ENCODE data around the gene SLC15A3. TPM values are rescaled to one million over a fixed set of nuclear protein-coding genes. Genes with fewer than 3 reads are reported as not detected.

Gene SLC15A3
- 10 to 100 TPM; 14.7 to 21.2 (median 20.6) TPM for polyA plus RNA-seq (ENCODE audit: insufficient read depth in 1 of 5, insufficient read length in 5 of 5, low replicate concordance in 1 of 5)
- long read RNA-seq, donor 1, partial matches to known transcripts = 0 of 2 reads
- long read RNA-seq, donor 1, other reads (novel, unspliced or antisense) = 0 of 2 reads
- long read RNA-seq, donor 2, partial matches to known transcripts = 0 of 1 reads
- long read RNA-seq, donor 2, other reads (novel, unspliced or antisense) = 0 of 1 reads
- long read RNA-seq, donor 3, full-length matches to known transcripts = 5 of 5 reads
- long read RNA-seq, donor 3, partial matches to known transcripts = 0 of 5 reads
- long read RNA-seq, donor 3, other reads (novel, unspliced or antisense) = 0 of 5 reads
- long read RNA-seq, donor 4, partial matches to known transcripts = 0 of 1 reads
- long read RNA-seq, donor 4, other reads (novel, unspliced or antisense) = 0 of 1 reads
- long read RNA-seq, donor 5, partial matches to known transcripts = 0 of 2 reads
- long read RNA-seq, donor 5, other reads (novel, unspliced or antisense) = 0 of 2 reads
- long read RNA-seq, donor 6, full-length matches to known transcripts = 2 of 2 reads
- long read RNA-seq, donor 6, partial matches to known transcripts = 0 of 2 reads
- long read RNA-seq, donor 6, other reads (novel, unspliced or antisense) = 0 of 2 reads
- long read RNA-seq, donor 7, partial matches to known transcripts = 0 of 2 reads
- long read RNA-seq, donor 7, other reads (novel, unspliced or antisense) = 0 of 2 reads
- long read RNA-seq, donor 8, partial matches to known transcripts = 0 of 1 reads
- long read RNA-seq, donor 8, other reads (novel, unspliced or antisense) = 0 of 1 reads

DNA sequence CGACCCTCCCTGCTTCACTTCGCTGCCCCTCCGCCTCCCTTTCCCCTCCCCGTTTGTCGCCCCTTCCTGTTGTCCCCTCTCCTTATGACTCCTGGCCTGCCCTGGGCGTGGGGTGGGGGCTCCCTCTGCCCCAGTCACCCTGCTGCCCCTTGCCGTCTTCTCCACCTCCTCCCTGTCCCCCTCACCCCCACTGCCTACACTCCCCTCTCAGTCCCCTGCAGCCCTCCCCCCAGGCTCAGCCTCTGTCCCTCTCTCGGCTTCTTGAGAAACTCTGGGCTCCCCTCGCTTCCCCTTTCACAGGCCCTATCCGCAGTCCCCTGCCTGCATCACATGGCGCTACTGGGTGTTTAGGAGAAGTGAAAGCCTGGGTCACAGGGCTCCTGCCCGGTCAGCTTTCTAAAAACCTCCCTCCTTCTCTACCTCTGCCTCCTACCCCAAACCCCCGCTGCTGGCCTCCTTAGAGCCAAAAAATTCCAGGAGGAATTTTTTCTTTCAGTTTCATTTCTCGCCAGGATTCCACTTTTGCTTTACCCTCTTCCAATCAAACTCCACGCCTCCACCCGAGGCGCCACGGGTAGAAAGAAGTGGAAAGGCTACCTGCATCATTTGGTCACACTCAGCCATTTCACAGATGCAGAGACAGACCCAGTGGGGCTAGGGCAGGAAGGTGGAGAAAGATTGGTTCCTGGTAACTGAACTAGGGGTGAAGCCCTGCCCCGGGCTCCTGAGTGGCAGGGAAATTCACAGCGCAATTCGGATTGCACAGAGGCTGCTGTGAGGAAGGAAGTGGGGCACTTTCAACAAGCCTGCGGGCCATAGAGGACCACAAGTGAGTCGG lies at the start of gene SLC15A3:
TSS of gene SLC15A3 (minus strand) at position 273 of the 838 bp plus-strand sequence. CDS start 625 bp downstream, outside the sequence.
- peak; percentile 57 to 65 for DNase-seq

DNA sequence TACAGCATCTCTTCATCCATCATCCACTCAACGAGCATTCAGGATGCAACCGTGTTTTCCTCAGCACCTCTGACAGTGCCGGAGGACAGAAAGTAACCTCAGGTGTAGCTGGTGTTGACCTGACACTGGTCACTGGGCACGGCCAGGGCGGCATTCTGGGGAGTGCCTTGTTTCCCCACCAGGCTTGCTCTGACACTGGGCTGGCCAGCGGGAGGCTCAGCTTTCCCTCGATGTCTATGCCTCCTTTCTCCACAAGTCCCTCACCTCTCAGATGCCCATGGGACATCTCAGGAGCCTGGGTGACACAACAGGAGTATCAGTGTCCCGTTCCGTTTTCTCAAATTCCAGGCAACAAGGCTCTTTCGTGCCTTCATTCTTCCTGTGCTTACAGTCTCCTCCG lies 48.5 kb upstream of the SLC15A3 start:
- DNase-seq = no peak

DNA sequence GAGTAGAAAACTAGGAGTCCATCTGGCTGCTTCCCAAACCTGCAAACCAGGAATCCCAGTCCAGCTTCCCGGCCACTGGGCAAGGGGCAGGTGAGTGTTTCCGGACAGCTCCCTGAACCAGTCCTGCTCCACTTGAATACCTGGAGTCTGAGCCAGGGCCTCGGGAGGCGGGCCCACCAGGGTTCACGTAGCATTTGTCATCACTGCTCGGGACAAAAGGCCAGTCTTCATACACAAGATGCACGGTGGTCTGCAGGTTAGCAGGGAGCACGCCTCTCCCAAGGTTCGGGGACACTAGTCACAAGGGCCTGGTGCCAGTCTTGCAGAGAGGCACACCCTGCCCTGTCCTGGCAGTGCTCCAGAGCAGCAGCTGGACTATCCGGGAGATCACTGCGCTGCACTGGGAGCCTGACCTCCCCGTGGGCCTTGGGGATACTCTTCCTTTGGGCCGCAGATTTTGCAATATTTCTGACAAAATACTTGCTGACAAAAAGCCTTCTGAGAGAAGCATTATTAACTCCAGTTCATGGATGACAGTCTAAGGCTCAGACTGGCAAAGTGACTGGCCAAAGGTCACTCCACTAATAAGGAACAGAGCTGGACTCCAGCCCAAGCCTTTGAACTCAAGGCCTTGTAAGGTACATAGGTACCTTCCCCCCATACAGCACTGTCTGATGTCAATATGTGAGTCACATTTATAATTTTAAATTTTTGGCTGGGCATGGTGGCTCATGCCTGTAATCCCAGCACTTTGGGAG lies 44.6 kb upstream of the SLC15A3 start:
- no peak for DNase-seq

DNA sequence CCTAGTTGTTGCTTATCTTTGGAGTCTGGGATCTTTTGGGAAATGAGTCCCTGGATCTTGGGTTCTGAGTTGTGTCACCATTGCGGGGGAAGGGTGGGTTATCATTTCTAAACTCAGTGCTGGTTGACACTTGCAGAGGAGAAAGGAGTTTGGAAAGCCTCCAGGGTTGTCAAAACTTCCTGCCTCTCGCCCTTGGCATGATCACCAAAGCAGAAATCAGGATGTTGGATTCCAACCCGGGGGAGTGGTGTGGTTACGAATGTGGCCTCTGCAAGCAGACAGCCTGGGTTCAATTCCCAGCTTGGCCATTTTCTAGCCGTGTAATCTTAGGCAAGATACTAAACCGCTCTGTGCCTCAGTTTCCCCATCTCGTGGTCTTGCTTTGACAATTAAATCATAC lies 43.8 kb upstream of the SLC15A3 start:
- no peak for DNase-seq

DNA sequence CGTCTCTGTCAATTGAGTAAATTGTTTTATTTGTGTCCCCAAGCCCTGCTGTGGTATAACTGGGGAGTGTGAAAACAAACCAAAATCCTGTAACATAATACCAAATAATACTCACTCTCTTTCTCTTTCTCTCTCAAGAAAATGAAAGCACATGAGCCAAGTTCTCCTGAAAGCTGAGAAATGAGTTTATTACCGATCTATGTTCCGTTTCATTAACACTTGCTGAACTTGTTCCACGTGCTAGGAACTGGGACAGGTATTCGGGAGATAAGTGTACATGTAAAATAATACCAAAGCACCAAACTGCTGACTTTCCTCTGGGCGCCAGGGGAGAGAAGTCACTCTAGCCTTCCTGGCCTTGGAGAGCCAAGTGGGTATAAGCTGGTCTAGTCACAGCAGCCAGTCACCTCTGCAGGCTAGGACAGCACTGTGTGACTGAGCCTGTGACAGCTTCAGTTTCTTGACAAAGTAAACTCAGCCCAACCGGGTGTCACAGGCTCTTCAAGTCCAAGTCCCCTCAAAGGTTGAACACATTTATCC lies 42.6 kb upstream of the SLC15A3 start:
- no peak for DNase-seq

DNA sequence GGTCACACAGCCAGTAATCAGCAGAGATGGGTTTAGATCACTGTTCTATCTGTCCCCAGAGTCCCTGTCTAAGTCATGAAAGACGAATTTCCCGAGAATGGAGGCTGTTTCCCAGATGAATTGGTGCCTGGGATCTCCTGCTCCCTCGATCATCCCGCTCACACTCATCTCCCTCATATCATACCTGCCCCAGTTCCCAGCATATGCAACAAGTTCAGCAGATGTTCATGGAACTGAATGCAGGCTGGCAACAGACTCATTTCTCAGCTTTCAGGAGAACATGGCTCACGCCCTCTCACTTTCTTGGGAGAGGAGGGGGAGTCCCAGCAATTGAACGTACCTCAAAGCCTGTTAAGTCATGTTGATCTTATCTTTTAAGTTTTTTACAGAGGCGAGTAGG lies 41.6 kb upstream of the SLC15A3 start:
- no peak for DNase-seq

DNA sequence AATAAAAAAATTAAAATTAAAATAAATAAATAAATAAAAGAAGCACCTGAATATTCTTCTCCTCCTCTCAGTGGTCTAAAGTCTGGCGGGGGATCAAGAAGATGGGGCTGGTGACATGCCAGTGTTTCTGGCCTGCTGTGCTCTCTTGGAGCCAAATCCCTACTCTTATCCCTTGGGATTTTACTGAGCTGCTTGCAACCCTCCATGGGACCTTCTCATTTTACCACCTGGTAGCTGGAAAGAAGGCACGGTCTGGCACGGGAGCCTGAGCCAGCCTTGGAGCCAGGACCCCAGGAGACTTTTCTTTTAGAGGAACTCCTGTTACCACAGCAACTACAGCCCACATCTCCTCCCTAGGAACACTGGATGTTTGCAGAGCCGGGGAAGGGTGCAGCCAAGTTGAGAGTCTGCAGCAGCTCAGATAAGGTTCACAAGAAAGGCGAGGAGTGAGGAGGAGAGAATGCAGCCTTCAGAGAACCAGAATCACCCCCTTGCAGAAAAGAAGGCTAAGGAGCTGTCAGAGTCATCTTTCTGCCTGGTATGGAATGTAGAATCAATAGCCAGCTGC lies 41.0 kb upstream of the SLC15A3 start:
- DNase-seq = peak in 1 of 2 donors; percentile 11

DNA sequence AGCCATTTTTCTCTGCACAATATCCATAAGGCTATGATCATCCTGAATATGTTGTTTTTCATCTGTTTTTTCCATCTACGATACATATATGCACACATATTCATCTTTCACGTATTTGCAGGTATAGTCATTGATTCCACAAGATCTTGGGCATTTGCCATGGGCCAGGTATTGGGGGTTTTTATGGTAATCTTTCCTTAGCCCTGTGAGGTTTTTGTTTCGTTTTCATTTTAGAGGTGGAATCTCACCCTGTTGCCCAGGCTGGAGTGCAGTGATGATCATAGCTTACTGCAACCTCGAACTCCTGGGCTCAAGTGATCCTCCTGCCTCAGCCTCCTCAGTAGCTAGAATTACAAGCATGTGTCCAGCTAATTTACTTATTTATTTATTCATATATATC lies 39.5 kb upstream of the SLC15A3 start:
- no peak for DNase-seq

DNA sequence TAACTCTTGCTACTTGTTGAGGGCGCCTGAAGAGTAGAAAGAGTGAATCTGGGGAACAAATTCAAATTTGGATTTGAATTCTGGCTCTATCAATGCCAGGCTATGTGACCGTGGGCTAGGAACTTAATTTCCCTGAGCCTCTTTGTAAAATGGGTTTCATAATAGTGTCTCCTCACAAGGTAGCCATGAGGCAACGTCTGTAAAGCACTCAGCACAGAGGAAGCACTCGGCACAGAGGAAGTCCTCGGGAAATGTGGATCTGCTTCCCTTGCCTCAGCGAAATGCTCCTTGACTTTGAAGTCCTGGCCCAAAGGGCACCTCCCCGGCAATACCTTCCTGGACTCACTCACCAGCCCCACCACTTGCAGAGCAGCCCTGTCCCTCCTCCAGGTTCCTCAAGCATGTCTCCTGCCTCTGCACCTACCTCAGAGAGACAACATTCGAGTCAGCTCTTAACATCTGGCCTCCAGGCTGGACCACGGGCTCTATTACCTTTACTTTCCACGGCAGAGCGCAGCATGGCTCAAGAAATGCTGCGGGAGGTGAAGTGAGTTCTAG lies 37.2 kb upstream of the SLC15A3 start:
- DNase-seq = no peak

DNA sequence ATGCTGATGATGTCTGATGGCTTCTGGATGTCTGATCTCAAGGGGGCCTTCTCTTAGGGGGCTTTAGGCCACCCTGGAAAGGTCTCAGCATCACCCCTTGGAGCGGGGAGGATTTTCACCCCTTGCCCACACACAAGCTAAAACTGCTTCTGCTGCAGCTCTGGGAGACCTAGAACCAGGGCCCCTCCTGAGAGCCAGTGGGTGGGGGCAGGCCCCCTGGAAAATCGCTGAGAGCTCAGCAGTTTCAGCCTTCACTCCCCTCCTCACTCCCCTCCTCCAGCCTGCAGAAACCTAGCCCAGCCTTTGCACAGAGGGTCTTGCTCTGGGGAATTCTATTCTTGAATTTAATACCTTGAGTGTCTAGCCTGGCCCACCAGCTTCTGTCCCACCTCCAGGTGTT lies 36.7 kb upstream of the SLC15A3 start:
- no peak for DNase-seq

DNA sequence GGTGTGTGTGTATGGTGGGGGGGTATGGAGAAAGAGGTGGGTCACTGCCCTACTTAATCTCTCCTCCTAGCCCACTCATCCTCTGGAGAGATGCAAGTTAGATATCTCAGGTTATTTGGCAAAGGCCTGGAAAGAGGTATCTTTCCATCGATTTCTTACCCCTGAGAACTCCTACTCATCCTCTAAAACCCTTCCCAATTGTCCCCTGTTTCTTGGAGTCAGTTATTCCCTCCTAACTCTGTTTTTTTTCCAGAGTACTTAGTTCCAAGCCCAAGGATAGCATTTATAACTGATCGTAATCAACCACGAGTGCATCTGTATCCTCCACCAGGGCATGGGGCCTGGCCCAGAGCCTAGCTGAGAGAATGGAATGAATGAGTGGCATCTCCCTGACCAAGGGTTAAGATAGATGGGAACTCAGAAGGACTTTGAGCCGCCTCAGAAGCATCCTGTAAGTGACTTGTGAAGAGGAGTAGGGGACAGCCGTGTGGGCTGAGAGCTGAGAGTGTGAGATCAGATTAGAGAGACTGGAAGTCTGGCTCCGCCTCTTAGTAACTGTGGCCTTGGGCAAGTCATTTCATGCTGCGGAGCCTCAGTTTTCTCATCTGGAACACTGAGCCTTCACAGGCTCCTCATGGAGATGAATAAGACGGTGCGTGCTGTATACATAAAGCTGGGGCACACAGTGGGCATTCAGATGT lies 35.8 kb upstream of the SLC15A3 start:
- no peak for DNase-seq

DNA sequence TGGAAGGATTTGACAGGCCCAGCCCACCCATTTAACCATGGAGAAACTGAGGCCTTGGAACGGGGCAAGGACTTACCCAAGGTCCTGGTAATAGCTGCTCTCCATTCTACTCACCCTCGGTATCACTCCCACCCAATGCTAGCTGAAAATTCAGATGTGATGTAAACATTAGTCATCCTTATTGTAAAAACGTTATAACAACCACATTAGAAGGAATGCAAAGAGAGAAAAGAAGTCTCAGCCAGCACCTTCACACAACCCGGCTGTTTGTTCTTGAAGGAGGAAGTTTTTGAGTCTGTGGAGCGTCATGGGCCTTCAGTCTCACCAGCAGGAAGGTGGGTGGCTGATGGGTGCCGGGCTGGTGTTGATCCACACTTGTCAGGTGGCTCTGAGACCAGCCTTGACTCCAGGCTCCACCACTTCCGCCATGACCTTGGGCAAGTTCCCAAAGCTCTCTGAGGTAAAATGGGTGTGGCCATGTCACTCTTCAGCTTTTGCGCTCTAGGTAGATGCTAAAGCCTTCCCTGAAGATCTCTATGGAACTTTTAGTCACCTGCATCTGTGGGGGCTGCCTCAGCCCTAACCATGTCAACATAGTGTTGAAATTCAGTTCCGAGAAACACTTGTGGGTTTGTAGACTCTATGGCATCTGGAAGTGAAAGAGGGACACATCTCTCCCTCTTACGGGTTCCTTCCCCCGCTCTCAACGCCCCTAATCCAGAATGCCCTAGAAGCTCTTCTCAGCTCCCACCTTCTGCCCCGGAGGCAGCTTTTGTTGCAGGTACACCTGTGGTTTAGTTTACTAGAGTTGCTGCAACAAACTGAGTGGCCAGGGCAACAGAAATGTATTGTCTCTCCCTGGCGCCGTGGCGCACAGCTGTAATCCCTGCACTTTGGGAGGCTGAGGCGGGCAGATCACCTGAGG lies 34.3 kb upstream of the SLC15A3 start:
- no peak for DNase-seq

DNA sequence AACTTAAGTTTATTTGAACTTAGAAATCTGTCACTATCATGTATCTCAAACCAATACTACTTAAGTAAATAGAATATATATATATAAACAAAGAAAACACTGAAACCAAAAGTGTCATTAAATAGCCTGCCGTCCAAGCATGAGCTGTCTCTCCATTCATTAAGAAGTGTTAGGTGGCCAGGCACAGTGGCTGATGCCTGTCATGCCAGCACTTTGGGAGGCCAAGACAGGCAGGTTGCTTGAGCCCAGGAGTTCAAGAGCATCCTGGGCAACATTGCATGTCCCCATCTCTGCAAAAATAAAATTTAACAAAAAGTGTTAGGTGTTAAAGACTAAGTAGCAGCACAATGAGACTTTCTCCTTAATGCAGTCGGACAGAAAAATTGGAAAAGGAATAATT lies 33.5 kb upstream of the SLC15A3 start:
- DNase-seq = no peak

DNA sequence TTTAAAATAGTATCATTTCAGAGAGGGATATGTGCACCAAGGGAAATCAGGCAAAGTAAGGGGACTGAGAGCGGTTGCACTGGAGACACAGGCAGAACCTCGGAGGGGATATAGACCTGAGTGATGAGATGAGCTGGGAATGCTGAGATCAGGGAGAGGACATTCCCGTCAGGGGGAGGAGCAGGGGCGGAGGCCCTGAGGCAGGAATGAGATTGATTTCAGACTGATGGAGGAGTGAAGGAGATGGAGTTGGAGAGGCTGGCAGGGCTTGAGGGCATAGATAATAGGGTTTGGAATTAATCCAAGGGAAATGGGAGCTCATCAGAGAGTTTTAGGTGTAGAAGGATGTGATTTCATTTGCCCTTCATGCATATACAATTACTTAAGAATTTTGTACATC lies 32.7 kb upstream of the SLC15A3 start:
- no peak for DNase-seq

DNA sequence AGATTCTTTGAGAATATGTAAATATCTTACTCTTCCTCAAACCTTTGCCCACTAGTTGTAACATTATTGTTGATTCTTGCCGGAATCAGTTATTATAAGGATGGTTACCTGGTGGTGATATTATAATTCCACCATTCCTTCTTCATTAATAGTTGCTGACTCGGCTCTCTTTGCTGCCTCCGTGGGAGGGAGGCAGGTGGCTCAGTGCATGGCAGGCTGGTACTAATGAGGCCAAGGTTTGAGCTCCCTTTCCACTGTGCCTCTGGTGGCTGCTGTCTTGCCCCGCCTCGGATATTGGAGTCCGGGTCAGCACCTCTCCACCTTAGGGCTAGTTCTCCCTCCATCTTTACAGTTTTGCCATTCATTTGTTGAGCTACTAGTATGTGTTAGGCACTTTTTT lies 32.2 kb upstream of the SLC15A3 start:
- DNase-seq = no peak

DNA sequence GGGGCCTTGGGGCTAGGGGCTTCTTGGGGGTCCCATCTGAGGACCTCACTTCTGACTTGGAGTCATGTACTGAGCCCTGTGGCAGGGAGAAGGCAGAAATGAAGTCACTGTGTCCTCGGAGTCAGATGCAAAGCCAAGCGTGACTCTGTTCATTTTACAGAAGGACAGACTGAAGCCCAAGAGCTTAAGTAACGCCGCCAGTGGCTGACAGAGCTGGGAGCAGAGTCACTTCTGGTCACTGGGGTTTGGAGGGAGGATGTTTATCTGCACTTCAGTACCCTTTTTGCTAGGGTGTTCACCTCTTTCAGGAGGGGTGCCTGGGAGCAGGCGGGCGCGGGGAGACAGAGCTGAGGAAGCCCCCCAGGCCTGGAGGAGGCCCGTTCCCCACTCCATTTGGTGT lies 30.2 kb upstream of the SLC15A3 start:
- no peak for DNase-seq

DNA sequence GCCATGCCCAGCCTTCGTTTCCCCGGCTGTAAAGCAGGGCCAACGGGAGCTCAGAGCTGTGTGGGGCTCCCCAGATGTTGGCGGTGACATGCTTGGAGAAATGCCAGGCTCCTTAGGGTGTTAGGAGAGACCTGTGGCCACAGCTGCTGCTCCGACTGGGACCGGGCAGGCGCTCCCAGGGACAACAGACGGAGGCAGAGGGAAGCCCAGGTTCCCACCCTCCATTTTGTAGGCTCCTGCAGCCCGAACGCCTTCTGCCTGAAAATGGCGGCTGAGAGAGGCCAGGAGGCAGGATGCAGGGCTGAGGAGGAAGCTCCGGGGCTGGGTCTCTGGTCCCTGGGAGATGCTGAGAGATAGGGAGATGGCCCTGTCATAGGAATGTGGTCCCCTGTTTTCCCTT lies 29.5 kb upstream of the SLC15A3 start:
- no peak for DNase-seq

DNA sequence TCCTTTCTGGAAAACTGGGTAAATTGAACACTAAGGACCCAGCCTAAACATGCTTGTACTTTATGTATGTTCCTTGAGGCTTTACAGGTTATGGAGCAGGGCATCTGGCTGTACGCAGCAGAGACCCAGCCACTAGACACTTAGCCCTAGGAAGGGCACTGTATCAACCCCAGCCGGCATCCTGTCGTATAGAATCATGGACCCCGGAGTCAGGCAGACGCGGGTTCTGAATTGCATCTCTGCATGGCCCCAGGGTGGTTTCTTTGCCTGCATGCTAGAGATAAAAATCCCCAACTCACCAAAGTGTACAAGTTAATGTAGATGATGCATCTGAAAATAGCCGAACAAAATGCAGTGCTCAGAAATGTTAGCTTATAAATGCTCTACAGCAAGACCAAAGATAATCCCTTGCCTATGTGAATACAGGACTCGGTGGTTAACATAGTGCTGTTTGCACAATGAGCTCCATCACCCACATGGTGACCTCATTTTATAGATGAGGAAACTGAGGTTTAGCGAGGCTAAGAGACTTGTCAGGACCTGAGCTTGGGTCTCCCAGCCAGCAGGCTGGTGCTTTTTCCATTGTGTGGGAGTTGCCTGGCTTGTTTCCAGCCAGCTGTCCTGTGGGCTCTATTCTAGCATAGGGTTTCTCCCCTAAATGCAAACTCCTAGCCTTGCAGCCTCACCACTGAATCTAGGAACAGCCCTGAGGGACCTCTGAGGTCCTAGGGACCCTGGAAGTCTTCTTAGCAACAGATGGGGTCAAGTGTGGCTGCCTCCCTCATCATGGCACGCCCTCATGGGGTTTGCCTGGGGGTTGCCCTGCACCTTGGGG lies 26.8 kb upstream of the SLC15A3 start:
- no peak for DNase-seq
